ENCODE measurements around the gene MAN2B2.
"Not testable (repeated sequence)": the region's sequence is repeated elsewhere in the genome, so short reads cannot be mapped to it uniquely, and the experiment has no call there.

Gene MAN2B2

GRCh38 chr4:6641971-6642320 lies 67.0 kb downstream of the MAN2B2 start:
- FAIRE-seq = no peak
- DNase-seq (ENCODE audit: insufficient read length, low spot score) = no peak
- no peak for TF ChIP-seq CTCF (IDR thresholded peaks at IDR 0.05; ENCODE audit: insufficient read depth, missing control alignments)

GRCh38 chr4:6643141-6643847 lies 68.3 kb downstream of the MAN2B2 start:
- no peak for TF ChIP-seq CTCF (IDR thresholded peaks at IDR 0.05; ENCODE audit: insufficient read depth, missing control alignments)
- no peak for FAIRE-seq

GRCh38 chr4:6644792-6645530 lies 70.0 kb downstream of the MAN2B2 start:
- no peak for FAIRE-seq
- no peak for TF ChIP-seq CTCF (IDR thresholded peaks at IDR 0.05; ENCODE audit: insufficient read depth, missing control alignments)
- no peak for DNase-seq (ENCODE audit: insufficient read length, low spot score)

More at GRCh38 chr4:6643141-6643847, 68.3 kb downstream of the MAN2B2 start:
- DNase-seq (ENCODE audit: insufficient read length, low spot score) = no peak

DNA sequence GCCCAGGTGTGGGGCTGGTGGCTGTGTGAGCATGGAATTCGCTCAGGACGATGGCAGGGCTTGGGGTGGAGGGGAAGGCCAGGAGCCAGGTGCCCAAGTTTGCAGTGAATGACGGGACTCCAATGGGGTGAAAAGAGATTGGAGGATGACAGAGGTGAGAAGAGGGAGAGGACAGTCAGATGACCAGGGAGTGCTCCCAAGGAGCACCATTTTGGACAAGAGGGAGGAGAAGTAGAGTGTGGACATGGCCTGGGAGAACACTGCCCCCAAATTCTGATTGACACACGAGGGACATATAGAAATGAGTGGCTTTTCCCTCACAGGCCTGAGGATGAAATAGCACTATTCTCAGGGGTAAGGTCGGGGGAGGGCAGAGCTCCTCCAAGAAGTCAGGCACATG lies 72.2 kb downstream of the MAN2B2 start:
- no peak for DNase-seq (ENCODE audit: insufficient read length, low spot score)
- FAIRE-seq = no peak
- no peak for TF ChIP-seq CTCF (IDR thresholded peaks at IDR 0.05; ENCODE audit: insufficient read depth, missing control alignments)

DNA sequence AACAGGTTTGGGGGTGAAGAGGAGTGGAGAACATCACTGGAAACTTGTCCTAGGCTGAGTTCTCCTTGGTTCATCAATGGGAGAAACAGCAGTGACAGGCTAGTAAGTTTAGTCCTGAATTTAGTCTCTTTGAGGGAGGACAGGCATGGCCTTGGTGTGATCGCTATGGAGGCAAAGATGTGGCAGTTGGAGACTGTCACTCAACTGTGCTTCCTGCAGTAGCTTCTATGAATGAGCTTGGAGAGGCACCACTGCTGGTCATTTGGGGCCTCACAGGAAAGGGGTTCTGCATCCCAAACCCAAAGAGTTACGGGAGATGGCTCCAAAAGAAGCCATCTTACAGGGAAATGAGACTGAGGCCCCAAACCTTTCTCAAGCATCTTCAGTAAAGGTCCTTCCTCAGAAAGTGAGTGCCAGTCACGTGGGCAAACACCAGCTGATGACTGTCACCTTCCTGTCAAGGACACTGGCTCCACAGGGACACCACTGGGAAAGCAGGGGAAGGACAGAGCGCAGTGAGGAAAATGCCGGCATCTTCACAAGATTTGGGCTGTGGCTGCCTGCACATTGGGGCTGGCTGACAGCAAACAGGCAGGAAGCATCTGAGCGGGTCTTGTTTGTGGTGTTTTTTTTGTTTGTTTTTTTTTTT lies 72.7 kb downstream of the MAN2B2 start:
- DNase-seq (ENCODE audit: insufficient read length, low spot score) (no peak), FAIRE-seq (no peak)
- TF ChIP-seq CTCF (IDR thresholded peaks at IDR 0.05; ENCODE audit: insufficient read depth, missing control alignments) = no peak

GRCh38 chr4:6649216-6649615 lies 74.2 kb downstream of the MAN2B2 start:
- no peak for DNase-seq (ENCODE audit: insufficient read length, low spot score)
- FAIRE-seq = no peak
- TF ChIP-seq CTCF (IDR thresholded peaks at IDR 0.05; ENCODE audit: insufficient read depth, missing control alignments) = no peak

- DNase-seq (ENCODE audit: insufficient read length, low spot score); FAIRE-seq: not testable (repeated sequence)
These were observed 79.2 kb downstream of the MAN2B2 start for GRCh38 chr4:6654211-6654610.

GRCh38 chr4:6655291-6655690 lies 80.3 kb downstream of the MAN2B2 start:
- DNase-seq (ENCODE audit: insufficient read length, low spot score); FAIRE-seq: not testable (repeated sequence)
